ENCODE data around the gene DUSP12.

DNA sequence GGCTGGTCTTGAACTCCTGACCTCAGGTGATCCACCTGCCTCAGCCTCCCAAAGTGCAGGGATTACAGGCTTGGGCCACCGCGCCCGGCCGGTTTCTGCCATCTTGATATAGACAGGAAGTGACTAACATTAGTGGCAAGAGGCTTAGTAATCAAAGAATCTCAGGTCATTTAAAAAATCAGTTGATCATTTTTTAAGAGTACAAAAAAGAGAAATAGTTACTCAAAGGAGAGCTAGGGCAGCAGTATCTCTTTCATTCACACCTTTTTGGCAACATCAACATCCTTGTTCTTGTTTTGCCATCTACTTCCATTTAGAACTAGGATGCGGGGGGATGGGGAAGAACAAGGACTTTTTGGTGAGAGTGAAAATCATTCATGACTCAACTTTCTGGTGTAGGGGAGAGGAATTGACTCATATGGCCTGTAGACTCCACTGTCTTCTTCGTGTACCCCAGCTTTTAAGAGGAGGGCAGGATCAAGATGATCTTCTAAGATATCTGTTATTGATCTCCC, 19.5 kb upstream of the DUSP12 start:
- TF ChIP-seq, protein P1, sequence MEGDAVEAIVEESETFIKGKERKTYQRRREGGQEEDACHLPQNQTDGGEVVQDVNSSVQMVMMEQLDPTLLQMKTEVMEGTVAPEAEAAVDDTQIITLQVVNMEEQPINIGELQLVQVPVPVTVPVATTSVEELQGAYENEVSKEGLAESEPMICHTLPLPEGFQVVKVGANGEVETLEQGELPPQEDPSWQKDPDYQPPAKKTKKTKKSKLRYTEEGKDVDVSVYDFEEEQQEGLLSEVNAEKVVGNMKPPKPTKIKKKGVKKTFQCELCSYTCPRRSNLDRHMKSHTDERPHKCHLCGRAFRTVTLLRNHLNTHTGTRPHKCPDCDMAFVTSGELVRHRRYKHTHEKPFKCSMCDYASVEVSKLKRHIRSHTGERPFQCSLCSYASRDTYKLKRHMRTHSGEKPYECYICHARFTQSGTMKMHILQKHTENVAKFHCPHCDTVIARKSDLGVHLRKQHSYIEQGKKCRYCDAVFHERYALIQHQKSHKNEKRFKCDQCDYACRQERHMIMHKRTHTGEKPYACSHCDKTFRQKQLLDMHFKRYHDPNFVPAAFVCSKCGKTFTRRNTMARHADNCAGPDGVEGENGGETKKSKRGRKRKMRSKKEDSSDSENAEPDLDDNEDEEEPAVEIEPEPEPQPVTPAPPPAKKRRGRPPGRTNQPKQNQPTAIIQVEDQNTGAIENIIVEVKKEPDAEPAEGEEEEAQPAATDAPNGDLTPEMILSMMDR (conservative IDR thresholded peaks at IDR 0.05) = no peak
- no peak for TF ChIP-seq EZH2 (IDR thresholded peaks at IDR 0.05; ENCODE audit: low read depth)

Measured in PC-9 (cell line).